Measurements from ENCODE around the gene RNF115. TPM values are rescaled to one million over a fixed set of nuclear protein-coding genes. Genes with fewer than 3 reads are reported as not detected.
"Not testable (repeated sequence)": the region's sequence is repeated elsewhere in the genome, so short reads cannot be mapped to it uniquely, and the experiment has no call there.

RNF115 gene
- total RNA-seq, 1 donor from 2014 or later: 48.2 TPM

DNA sequence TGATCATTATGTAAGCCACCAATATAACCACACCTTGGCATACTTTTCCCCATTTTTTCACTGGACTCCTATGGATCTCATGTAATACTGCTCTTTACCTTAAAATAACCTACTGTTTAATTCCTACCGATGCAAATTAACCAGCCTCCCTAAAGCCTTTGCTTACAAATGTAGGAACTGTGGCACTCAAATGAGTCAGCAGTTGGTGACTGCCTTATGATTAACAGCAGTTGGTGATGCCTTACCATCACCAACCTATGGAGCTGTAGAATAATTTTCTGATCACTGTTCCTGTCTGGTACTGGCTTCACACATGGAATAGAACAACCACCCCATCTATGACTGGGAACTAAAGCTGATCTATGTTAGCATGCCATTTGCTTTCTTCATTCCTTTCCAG lies 13.8 kb upstream of the RNF115 start:
- no peak for DNase-seq
- intact Hi-C loops (cut with micrococcal nuclease): no loop called here
- ATAC-seq: no peak

- intact Hi-C loops (cut with micrococcal nuclease); DNase-seq; ATAC-seq: not testable (repeated sequence)
Measured at GRCh38 chr1:145830810-145831209, 6.9 kb upstream of the RNF115 start.

DNA sequence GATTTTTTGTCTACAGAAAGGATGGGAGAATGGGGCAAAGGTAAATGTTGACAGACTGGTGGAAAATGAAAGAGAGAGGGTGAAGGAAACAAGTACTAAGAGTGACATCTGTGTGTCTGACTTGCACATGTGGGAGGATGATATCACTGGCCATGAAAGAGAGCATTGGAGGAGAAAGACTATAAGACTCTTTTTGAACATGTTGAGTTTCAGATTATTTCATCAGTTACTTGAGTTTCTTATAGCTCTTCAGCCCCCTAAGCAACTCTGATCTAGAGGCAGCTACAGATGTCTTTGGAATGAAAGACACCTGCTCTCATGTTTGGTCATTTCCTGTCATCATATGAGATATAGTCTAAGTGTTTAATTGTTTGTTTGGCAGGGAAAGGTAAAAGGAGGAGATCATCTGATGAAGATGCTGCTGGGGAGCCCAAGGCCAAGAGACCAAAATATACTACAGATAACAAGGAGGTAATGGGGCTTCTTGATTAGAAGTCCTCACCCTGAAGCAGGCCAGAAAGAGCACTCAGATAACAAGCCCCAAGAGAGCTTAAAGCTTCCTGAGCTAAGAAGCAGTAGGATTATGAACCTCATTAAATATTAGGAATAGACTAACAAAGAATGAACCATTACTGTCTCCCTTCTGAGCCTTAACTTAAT lies 4.6 kb upstream of the RNF115 start:
- intact Hi-C loops (cut with micrococcal nuclease): no loop called here
- DNase-seq (no peak), ATAC-seq (no peak)

GRCh38 chr1:145827966-145828365 lies 4.1 kb upstream of the RNF115 start:
- ATAC-seq (no peak), DNase-seq (no peak)
- intact Hi-C loops (cut with micrococcal nuclease): no loop called here

- ATAC-seq (no peak), DNase-seq (no peak)
- intact Hi-C loops (cut with micrococcal nuclease): no loop called here
Measured at GRCh38 chr1:145826030-145826429, 2.1 kb upstream of the RNF115 start.

DNA sequence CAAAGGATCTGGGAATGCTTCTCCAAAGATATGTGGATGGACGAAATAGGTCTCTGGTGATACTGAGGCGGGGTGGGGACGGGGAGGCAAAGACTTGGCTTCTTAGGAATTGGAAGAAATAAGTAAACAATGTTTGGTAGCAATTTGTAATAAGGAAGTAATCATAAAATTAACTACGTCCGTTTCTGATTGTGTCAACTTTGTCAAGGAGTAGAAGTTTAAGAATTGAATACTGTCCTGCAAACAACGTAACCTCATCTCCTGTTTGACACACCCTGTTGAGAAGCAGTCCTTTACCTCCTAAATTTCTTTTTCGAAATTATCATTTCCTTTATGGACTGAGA lies 576 bp upstream of the RNF115 start:
- no peak for DNase-seq
- ATAC-seq: no peak
- intact Hi-C loops (cut with micrococcal nuclease): no loop called here

- intact Hi-C loops (cut with micrococcal nuclease); DNase-seq: not testable (repeated sequence)
- peak; percentile 30 for ATAC-seq
Measured at GRCh38 chr1:145822779-145823331, 1.0 kb downstream of the RNF115 start.

DNA sequence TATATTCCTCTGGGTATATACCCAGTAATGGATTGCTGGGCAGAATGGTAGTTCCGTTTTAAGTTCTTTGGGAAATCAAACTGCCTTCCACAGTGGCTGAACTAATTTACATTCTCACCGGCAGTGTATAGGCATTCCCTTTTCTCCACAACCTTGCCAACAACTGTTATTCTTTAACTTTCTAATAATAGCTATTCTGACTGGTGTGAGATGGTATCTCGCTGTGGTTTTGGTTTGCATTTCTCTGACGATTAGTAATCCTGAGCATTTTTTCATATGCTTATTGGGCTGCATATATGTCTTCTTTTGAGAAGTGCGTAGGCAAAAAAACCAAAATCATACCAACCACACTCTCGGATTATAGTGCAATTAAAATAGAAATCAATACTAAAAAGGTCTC lies 5.8 kb downstream of the RNF115 start:
- intact Hi-C loops (cut with micrococcal nuclease); DNase-seq: not testable (repeated sequence)
- ATAC-seq: peak; percentile 7

DNA sequence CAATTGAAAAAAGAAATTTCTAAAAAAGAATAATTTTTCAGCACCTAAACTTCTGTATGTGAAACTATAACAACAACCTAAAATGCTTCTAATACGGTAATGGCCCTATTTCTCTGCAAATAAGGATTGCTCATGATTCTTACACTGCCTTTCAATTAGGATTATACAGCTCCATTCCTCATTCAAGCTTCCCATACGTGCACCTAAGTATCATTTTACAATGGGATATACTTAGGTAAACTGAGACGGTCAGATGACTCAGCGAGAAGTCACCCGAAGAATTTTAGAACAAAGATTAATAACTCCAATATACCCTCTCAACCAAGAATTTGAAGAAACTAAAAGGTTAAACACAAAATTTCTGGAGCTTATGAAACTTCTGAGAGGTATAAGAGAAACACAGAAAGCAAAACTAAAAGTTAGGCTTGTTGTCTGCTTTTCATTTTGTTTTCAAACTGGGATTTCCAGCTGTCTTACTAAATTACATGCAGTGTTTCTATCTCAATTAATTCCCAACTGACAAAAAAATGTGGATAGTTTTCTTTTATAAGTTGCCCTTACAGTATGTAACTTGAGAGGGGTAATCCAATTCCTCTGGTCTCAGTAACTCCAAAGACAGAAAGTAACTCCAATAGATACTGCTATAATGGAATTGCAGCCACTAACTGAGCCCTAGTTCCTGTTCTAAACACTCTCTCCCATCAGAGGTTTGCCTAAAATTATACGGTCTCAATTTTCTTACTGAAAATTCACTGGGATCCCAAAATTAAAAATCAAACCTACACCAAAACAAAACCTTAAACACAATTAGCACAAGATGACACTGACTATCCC lies 10.7 kb downstream of the RNF115 start:
- intact Hi-C loops (cut with micrococcal nuclease); DNase-seq: not testable (repeated sequence)
- ATAC-seq: peak; percentile 36

DNA sequence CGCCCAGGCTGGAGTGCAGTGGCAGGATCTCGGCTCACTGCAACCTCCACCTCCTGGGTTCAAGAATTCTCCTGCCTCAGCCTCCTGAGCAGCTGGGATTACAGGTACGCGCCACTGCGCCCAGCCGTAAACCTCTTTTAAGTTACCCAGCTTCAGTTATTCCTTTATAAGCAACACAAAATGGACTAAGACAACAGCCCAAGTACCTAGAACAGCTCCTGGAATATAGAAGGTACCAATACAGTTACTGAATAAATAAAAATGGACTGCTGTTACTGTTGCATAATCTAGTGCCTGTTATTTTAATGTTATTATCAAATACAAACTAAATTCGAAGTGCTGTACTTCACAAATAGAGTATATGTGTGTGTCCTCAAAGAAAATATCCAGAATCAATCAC lies 17.1 kb downstream of the RNF115 start:
- intact Hi-C loops (cut with micrococcal nuclease): no loop called here
- no peak for DNase-seq
- no peak for ATAC-seq

DNA sequence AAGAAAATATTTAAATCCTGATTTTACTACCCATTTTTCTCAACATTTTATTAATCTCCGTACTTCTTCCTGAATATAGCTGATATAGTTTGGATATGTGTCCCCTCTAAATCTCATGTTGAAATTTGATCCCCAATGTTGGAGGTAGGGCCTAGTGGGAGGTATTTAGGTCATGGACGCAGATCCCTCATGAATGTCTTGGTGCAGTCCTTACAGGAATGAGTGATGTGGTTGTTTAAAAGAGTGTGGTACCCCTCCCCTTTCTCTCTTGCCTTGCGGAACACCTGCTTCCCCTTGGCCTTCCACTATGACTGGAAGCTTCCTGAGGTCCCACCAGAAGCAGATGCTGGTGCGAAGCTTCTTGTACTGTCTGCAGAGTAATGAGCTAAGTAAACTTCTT lies 17.5 kb downstream of the RNF115 start:
- no peak for DNase-seq
- ATAC-seq: no peak
- intact Hi-C loops (cut with micrococcal nuclease): no loop called here

GRCh38 chr1:145805057-145805456 lies 18.8 kb downstream of the RNF115 start:
- ATAC-seq (no peak), DNase-seq (no peak)
- intact Hi-C loops (cut with micrococcal nuclease): no loop called here

DNA sequence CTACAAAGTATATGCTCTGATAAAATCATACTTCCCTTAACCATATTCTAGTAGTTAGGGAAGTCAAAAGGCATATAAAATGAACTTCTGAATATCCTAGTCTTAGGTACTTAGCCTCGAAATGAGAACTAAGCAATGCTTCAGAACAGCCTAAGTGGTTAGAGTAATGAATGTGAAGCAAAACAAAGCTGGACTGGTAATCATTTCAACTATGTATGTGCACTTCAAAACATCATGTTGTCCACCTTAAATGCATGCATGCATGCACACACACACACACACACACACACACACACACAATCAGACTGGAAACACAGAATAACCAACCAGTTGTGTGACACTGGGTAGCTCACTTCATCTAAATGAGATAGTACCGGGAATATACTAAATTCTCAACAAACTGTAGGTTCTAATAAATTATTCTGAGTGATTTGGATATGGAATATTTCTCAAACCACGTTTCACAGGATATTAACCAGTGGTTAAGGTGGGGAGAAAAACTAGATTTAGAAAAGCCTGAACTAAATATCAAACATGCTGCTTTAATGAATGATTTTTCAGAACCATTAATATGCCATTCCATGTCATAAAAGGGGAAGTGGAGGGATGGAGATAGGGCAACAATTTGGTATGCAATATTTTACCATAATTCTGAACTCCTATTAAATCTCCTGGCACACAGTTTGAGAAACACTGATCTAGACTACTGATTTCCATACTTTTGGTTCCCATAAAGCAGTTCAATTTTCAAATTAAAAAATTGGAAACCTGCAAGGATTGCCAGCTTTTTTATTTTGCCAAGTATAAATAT lies 19.5 kb downstream of the RNF115 start:
- no peak for ATAC-seq
- DNase-seq: no peak
- intact Hi-C loops (cut with micrococcal nuclease): no loop called here

DNA sequence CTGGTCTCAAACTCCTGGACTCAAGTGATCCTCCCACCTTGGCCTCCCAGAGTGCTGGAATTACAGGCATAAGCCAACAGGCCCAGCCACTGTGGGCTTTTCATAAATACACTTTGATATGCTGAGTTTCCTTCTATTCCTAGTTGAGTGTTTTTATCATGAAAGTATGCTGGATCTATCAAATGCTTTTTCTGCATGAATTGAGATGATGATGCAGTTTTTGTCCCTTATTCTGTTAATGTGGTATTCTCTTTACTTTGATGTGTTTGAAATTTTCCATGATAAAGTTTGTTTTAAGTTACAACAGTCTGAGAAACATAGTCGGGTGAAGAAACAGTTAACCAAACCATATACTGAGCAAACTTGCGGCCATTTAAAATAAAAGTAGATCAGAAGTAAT lies 24.1 kb downstream of the RNF115 start:
- ATAC-seq (no peak), DNase-seq (no peak)
- intact Hi-C loops (cut with micrococcal nuclease): no loop called here

GRCh38 chr1:145796753-145797152 lies 27.1 kb downstream of the RNF115 start:
- DNase-seq (no peak), ATAC-seq (no peak)
- intact Hi-C loops (cut with micrococcal nuclease): no loop called here

DNA sequence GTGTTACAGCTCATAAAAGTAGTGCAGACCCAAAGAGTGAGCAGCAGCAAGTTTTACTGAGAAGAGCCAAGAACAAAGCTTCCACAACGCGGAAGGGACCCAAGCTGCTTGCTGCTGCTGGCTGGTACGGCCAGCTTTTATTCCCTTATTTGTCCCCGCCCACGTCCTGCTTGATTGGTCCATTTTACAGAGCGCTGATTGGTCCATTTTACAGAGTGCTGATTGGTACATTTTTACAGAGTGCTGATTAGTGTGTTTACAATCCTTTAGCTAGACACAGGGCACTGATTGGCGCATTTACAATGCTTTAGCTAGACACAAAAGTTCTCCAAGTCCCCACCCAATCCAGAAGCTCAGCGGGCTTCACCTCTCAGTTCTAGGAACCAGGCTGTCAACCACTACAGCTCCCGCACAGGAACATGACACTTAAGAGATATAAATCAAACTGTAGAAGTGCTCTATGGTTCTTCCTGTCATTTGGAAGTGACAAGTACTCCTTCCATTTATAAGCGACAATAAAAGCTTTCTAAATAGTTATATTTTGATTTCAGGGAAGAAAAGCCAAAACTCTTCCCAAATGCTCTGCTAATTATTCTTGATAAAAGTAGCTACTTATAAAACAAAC lies 28.5 kb downstream of the RNF115 start:
- DNase-seq: no peak
- intact Hi-C loops (cut with micrococcal nuclease): no loop called here
- no peak for ATAC-seq

DNA sequence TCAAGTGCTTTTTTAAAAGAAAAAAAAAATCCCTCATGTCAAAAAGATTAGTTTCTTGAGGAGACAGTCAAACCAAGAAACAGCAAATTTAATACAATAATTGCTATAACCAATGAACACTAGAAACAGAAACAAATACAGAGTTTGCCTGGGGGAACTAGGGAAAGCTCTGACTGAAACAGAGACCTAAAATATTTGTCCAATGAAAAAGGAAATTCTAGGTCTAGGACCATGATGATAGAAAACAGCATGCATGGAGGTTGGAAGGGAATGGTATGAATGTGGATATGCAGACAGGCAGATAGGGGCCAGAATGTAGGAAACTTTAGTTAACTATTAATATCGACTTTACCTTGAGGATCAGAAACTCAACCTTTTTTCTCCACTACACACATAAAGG lies 31.4 kb downstream of the RNF115 start:
- no peak for ATAC-seq
- no peak for DNase-seq
- intact Hi-C loops (cut with micrococcal nuclease): no loop called here

GRCh38 chr1:145791860-145792259 lies 32.0 kb downstream of the RNF115 start:
- DNase-seq; intact Hi-C loops (cut with micrococcal nuclease): not testable (repeated sequence)
- ATAC-seq: peak; percentile 57

DNA sequence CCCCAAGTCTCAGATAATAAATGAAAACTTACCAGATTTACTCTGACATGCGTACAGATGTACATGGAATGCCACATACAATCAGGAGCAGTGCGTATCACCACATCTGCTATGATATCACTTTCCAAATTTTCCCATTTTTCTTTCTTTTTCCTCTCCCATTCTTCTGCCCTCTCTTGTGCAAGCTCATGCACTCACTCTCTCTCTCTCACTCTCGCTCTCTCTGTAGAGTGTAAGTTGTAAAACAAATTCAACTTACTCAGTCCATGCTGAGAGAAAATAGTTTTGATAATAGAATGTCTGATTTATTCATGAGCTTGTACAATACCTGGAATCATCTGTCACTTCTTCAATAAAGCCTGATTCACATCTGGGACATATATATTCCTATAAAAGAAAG lies 35.3 kb downstream of the RNF115 start:
- intact Hi-C loops (cut with micrococcal nuclease): no loop called here
- ATAC-seq (no peak), DNase-seq (no peak)

Data from left ventricle myocardium superior (tissue), 1 donor.